ENCODE measurements around the gene CD200. TPM values are rescaled to one million over a fixed set of nuclear protein-coding genes. Genes with fewer than 3 reads are reported as not detected.
"Not testable (repeated sequence)": the region's sequence is repeated elsewhere in the genome, so short reads cannot be mapped to it uniquely, and the experiment has no call there.

Gene CD200
- polyA plus RNA-seq, 1 experiment: 0.10 TPM

GRCh38 chr3:112376992-112377391, 44.0 kb downstream of the CD200 start:
- Histone ChIP-seq H3K4me3 (ENCODE audit: low read depth, low read length) (no peak overlapping the region), H3K27me3 (ENCODE audit: control insufficient read depth, insufficient read depth, low read length) (no peaks in the 10 kb centered on the region), H3K36me3 (ENCODE audit: control insufficient read depth, insufficient read depth, low read length) (no peaks in the 10 kb centered on the region)
- POLR2A ChIA-PET: no interaction called here
- DNase-seq (ENCODE audit: low read depth): no peak
- TF ChIP-seq, protein P1, sequence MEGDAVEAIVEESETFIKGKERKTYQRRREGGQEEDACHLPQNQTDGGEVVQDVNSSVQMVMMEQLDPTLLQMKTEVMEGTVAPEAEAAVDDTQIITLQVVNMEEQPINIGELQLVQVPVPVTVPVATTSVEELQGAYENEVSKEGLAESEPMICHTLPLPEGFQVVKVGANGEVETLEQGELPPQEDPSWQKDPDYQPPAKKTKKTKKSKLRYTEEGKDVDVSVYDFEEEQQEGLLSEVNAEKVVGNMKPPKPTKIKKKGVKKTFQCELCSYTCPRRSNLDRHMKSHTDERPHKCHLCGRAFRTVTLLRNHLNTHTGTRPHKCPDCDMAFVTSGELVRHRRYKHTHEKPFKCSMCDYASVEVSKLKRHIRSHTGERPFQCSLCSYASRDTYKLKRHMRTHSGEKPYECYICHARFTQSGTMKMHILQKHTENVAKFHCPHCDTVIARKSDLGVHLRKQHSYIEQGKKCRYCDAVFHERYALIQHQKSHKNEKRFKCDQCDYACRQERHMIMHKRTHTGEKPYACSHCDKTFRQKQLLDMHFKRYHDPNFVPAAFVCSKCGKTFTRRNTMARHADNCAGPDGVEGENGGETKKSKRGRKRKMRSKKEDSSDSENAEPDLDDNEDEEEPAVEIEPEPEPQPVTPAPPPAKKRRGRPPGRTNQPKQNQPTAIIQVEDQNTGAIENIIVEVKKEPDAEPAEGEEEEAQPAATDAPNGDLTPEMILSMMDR (IDR thresholded peaks at IDR 0.05; ENCODE audit: insufficient read depth, low read depth, low read length): no peak
- CTCF ChIA-PET: no interaction called here

GRCh38 chr3:112377568-112378071, 44.7 kb downstream of the CD200 start:
- H3K36me3 ChIP-seq (ENCODE audit: control insufficient read depth, insufficient read depth, low read length): no peaks in the 10 kb centered on the region
- POLR2A ChIA-PET: no interaction called here
- H3K27me3 ChIP-seq (ENCODE audit: control insufficient read depth, insufficient read depth, low read length): no peaks in the 10 kb centered on the region
- CTCF ChIA-PET: no interaction called here
- TF ChIP-seq, protein P1 (IDR thresholded peaks at IDR 0.05; ENCODE audit: insufficient read depth, low read depth, low read length): no peak
- no peak for DNase-seq (ENCODE audit: low read depth)
- H3K4me3 ChIP-seq (ENCODE audit: low read depth, low read length): no peak overlapping the region

- POLR2A ChIA-PET; CTCF ChIA-PET; DNase-seq (ENCODE audit: low read depth); H3K4me3 ChIP-seq (ENCODE audit: low read depth, low read length); H3K27me3 ChIP-seq (ENCODE audit: control insufficient read depth, insufficient read depth, low read length); H3K36me3 ChIP-seq (ENCODE audit: control insufficient read depth, insufficient read depth, low read length): not testable (repeated sequence)
Observed at GRCh38 chr3:112378347-112378746, 45.4 kb downstream of the CD200 start.

- CTCF ChIA-PET: interaction anchor here (0.6 kb wide), 1 partner anchor 201 kb away, joined by 3 read pairs; no protein-coding TSS in a partner anchor
Observed at GRCh38 chr3:112379020-112379690, 46.2 kb downstream of the CD200 start.

GRCh38 chr3:112381673-112382542, 49.0 kb downstream of the CD200 start:
- no peaks in the 10 kb centered on the region for H3K27me3 ChIP-seq (ENCODE audit: control insufficient read depth, insufficient read depth, low read length)
- H3K4me3 ChIP-seq (ENCODE audit: low read depth, low read length): no peak overlapping the region
- ChIA-PET CTCF (no interaction called here), POLR2A (no interaction called here)
- DNase-seq (ENCODE audit: low read depth): no peak
- TF ChIP-seq, protein P1 (IDR thresholded peaks at IDR 0.05; ENCODE audit: insufficient read depth, low read depth, low read length): no peak
- no peaks in the 10 kb centered on the region for H3K36me3 ChIP-seq (ENCODE audit: control insufficient read depth, insufficient read depth, low read length)

More at GRCh38 chr3:112379020-112379690, 46.2 kb downstream of the CD200 start:
- no peaks in the 10 kb centered on the region for H3K27me3 ChIP-seq (ENCODE audit: control insufficient read depth, insufficient read depth, low read length)
- TF ChIP-seq, protein P1 (IDR thresholded peaks at IDR 0.05; ENCODE audit: insufficient read depth, low read depth, low read length): no peak
- POLR2A ChIA-PET: no interaction called here
- no peaks in the 10 kb centered on the region for H3K36me3 ChIP-seq (ENCODE audit: control insufficient read depth, insufficient read depth, low read length)
- no peak for DNase-seq (ENCODE audit: low read depth)
- H3K4me3 ChIP-seq (ENCODE audit: low read depth, low read length): no peak overlapping the region

Data from BJ (cell line).